NCI-H2081 treated with DMSO at 0.1 percent for 48 hours (cell line): Measurements from ENCODE around the gene COIL.
"Not testable (repeated sequence)": the region's sequence is repeated elsewhere in the genome, so short reads cannot be mapped to it uniquely, and the experiment has no call there.

Experiments used
- DNase-seq: peaks from one replicate; lab custom pipeline; 2025; lab: John Stamatoyannopoulos, UW

Gene COIL, protein sequence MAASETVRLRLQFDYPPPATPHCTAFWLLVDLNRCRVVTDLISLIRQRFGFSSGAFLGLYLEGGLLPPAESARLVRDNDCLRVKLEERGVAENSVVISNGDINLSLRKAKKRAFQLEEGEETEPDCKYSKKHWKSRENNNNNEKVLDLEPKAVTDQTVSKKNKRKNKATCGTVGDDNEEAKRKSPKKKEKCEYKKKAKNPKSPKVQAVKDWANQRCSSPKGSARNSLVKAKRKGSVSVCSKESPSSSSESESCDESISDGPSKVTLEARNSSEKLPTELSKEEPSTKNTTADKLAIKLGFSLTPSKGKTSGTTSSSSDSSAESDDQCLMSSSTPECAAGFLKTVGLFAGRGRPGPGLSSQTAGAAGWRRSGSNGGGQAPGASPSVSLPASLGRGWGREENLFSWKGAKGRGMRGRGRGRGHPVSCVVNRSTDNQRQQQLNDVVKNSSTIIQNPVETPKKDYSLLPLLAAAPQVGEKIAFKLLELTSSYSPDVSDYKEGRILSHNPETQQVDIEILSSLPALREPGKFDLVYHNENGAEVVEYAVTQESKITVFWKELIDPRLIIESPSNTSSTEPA

DNA sequence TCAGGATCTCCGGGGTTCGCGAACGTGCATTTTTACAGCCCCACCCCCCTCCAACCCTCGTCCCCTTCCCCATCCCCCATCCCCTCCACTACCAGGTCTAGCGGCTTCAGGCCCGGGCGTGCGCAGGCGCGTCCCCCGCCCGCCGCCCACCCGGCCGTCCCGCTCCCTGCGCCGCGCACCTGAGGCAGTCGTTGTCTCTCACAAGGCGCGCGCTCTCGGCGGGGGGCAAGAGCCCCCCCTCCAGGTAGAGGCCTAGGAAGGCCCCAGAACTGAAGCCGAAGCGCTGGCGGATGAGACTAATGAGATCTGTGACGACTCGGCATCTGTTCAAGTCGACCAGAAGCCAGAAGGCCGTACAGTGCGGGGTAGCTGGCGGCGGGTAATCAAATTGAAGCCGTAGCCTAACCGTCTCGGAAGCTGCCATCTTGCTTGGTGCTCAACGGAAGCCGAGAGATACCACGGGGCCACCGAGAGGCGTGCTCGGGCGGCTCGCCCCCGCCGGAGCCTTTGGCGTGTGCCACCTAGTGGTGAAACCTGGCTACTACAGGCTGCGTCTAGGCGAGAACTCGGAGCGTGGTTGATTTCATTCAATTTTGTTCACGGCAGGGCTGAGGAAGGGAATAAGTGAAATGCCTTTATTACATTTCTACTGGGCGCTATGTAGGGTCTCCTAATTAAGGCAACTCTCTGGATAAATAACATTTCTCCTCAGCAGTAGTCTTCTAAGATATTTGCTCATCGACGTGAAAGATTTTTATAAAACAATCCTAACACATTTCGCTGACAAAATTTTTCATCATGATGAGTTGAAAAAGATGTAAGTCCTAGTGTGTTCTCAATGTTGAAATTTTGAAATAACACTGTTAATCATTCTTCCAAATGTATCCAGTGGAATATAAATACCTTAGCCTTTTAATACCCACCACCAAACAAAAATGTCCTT is at the start of gene COIL:
COIL (minus strand) TSS at position 455 of the 943 bp plus-strand sequence; CDS start at position 424, 31 bp downstream.
- DNase-seq: peak; percentile 80

DNA sequence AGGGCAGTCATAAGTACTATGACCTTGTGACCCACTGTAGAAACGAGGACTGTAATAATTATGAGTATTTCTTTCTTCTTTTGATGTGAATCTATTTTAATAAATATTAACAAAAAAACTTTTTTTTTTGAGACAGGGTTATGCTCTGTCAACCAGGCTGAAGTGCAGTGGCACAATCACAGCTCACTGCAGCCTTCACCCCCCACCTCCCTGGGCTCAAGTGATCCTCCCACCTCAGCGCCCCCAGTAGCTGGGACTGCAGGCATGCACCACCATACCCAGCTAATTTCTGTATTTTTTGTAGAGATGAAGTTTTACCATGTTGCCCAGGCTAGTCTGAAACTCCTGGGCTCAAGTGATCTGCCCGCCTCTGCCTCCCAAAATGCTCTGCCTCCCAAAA is 49.6 kb upstream of the COIL start:
- DNase-seq: no peak

DNA sequence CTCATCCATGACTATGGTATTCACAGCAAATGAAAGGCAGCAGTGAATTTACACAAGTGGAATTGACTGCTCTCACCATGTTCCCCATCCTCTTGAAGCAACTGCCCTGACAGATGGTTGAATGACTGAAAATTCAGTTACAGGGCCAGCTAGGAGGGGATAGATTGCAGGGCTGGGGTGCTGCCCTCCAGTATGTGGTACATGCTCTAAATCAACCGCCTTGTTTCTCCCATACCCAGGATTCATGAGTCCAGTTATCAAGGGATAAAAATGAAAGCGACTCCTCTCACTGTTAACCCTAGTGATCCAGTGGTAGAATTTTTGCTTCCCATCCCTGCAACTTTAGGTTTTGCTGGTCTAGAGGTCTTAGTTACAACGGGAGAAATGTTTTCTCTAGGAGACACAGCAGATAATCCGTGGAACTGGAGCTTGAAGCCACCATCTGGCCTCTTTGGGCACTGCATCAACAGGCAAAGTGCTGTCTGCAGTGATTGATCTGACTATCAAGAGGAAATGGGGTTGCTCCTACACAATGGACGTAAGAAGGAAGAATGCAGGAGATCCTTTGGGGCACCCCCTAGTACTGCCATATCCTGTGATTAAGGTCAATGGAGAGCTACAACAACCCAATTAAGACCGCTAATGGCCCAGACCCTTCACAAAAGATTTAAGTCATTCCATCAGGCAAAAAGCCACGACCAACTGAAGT is 49.0 kb upstream of the COIL start:
- DNase-seq: no peak

DNA sequence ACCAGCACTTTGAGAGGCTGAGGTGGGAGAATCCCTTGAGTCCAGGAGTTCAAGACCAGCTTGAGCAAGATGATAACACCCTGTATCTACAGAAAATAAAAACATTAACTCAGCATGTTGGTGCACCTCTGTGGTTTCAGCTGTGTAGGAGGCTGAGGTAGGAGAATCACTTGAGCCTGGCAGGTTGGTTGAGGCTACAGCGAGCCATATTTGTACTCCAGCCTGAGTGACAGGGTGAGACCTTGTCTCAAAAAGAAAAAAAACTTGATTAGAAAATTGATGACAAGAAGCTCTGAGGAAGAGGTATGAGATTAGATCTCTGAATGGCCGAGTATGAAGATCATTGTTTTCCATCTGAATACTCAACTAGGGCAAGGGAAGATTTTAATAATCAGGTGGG is 48.1 kb upstream of the COIL start:
- DNase-seq: no peak

DNA sequence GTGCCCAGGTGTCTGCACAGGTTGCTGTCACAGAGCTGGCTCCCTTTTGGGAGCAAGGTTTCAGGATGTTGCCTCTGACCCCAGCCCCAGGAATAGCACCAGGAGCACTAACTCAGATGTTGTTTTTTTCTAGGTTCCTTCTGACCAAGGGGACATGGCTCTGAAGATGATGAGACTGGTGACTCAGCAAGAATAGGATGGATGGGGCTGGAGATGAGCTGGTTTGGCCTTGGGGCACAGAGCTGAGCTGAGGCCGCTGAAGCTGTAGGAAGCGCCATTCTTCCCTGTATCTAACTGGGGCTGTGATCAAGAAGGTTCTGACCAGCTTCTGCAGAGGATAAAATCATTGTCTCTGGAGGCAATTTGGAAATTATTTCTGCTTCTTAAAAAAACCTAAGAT is 45.2 kb upstream of the COIL start:
- no peak for DNase-seq

DNA sequence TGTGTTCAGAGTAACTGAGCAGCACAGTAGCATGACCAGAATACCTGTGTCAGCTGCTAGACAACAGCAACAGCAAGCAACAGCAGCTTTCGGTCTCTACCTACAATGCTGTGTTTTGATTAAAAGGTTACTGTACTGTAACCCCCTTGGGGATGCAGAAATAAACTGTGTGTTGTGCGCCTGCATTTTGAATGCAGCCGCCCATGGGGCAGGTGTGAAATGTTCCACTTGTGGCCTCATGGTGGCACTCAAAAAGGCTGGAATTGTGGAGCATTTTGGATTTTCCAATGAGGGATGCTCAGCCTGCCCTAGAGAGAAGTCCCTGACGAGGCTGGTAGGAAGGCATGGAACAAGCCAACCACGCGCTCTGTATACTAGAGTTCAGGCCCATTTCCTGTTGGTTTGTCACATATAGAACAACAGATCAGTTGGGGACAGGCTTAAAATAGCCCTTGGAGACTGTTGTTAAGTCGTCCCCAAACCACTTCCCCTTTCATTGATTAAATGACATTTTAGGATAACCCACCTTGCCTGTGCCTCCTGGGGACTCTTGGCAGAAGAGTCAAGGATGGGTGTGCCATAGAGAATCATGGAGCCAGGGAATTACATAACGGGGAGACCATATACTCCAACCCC is 44.2 kb upstream of the COIL start:
- DNase-seq: no peak

DNA sequence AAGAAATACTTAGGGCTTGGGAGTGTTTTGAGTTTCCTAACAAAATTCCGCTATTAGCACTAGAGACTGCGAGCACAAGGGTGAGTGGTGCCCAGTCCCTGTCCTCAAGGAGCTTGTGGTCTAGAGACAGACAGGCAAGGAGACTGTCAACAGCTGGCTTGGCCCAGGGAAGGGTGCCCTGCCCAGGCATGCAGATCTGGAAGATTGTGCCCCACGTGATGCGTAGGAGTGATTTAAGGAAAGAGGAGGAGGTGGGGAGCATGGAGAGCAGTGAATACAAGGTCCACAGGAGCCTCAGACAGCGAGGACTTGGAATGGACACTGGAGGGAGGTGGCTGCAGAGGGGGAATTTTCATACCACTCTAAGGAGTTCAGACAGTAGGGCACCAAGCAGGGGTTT is 42.1 kb upstream of the COIL start:
- no peak for DNase-seq

DNA sequence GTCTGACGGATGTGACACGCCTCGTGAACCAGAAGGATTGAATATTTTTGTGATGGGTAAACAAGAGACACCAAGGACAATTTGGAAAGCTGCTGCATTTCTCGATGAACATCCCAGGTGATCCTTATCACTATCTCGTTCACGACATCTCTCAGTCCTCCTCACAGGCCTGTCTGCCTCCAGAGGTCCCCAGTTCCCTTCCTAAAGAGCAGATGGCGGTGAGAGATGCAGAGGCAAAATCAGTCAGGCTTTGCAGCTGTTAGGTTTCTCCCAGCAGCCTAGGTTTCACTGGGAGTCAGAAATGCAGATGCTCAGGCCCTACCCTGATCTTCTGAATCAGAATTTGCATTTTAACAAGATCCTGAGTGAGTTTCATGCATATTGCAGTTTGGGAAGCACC is 40.7 kb upstream of the COIL start:
- DNase-seq: no peak

DNA sequence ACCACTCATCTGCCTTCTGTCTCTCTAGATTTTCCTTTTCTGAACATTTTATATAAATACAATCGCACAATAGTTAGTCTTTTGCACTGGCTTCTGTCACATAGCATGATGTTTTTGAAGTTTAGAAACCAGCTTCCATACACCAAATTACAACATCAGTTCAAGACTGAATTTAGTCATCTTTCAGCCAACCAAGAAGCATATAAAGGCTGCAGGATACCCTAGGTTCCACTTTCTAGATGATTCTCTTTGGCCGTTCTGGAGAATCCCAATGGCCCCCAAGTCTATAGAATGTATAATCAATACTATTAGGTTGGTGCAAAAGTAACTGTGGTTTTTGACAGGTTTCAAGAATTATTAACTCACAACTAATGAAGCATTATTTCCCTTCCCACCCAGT is 36.5 kb upstream of the COIL start:
- DNase-seq: no peak

DNA sequence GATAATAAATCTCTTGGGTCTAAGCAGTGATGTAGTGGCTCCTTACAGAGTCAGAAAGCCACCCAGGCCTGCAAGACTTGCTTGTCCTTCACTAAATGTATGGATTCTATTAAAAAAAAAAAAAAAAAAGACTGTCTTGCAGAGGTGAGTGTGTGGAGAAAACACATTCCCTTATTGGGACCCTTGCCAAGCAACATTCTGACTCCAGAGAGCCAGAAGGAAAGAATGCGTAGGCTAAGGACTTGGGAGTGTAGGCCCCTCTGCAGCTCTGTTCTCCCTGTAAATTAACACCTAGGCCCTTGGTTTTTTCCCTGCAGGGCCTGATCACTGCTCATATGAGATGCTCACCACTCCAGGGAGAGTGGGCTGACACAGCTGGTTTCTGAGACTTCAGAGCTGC is 34.9 kb upstream of the COIL start:
- DNase-seq: no peak

DNA sequence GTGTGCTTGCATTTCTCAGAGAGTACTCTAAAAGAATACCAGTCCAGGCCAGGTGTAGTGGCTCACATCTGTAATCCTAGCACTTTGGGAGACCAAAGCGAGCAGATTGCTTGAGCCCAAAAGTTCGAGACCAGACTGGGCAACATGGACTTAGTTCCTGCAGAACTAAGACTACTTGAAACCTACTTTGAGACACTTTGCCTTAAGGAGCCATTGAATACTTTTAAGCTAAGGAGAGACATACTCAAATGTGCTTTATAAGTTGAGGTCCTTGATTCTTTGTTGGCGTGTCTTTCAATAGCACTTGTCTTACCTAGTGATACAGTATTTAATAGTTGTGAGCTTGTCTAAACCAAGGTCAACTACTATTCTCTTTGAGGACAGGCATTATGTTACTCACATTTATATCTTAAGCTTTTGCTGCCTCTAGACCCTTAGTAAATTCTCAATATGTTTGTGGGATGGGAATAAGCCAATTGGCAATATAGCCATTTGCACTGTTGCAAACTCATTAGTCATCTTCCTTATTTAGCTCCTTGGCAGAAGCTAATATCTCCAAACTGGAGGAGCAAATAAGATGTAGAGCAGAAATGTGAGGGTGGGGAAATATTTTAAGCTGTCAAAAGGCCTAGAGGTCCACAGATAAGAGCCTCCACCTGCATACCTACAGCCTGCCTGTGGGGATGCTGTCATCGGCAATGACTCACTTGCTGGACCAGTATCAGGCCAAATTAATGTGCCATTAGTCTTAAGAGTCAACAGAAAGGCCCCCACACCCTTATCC is 33.4 kb upstream of the COIL start:
- no peak for DNase-seq

DNA sequence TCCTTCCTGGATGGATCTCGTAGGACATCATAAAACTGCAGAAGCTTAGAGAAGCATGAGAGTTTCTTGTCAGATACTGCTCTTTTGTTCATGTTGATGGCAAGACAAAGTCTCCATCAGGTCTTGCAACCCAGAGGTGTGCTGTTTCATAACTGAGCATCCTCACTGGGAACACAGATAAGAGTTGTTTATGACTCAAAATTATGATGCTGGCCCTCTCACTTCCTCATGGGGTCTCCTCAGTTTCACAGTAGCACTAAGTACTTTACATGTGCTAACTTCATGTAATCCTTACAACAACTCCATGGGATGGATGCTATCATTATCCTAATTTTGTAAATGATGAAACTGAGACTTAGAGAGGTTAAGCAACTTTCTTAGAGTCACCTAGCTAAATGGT is 31.5 kb upstream of the COIL start:
- no peak for DNase-seq

DNA sequence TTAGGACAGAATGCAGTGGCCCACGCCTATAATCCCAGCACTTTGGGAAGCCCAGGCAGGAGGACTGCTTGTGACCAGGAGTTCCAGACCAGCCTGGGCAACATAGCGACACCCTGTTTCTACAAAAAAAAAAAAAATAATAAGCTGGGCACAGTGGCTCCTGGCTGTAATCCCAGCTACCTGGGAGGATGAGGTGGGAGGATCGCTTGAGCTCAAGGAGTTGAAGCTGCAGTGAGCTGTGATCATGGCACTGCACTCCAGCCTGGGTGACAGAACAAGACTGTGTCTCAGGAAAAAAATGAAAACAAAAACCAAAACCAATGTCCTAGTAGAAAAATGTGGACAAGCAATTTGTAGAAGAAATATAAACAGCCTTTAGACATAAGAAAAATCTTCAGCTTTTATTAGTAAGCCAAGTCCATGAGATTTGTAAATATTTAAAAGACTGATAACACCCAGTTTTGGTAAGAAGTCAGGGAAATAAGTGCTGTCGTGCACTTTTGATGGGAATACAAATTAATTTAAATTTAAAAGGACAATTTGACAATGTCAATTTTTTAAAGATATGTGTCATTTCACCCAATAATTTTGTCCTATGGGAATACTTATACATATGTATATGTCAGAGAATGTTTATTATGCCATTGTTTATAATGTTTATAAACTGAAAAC is 28.2 kb upstream of the COIL start:
- DNase-seq: no peak

DNA sequence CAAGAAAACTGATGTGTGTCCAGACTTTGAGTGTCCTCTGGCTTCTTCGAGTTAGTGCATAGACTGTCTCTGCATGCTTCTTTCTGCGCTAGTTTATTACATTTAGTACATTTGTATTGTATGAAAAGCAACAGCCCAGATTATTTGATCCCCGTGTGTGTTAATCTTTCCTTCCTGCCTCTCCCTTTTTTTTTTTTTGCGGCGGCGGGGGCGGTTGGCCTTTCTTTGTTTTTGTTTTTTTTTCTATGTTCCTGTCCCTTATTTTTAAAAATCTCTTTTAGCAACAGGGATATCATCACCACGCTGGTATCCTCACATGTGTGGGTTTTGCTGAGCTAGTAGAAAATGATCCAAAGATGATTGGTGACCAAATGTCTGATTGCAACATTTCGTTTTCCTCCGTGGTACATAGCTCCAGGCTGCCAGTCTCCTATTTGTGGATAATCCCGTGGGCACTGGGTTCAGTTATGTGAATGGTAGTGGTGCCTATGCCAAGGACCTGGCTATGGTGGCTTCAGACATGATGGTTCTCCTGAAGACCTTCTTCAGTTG is 26.5 kb upstream of the COIL start:
- DNase-seq: no peak

DNA sequence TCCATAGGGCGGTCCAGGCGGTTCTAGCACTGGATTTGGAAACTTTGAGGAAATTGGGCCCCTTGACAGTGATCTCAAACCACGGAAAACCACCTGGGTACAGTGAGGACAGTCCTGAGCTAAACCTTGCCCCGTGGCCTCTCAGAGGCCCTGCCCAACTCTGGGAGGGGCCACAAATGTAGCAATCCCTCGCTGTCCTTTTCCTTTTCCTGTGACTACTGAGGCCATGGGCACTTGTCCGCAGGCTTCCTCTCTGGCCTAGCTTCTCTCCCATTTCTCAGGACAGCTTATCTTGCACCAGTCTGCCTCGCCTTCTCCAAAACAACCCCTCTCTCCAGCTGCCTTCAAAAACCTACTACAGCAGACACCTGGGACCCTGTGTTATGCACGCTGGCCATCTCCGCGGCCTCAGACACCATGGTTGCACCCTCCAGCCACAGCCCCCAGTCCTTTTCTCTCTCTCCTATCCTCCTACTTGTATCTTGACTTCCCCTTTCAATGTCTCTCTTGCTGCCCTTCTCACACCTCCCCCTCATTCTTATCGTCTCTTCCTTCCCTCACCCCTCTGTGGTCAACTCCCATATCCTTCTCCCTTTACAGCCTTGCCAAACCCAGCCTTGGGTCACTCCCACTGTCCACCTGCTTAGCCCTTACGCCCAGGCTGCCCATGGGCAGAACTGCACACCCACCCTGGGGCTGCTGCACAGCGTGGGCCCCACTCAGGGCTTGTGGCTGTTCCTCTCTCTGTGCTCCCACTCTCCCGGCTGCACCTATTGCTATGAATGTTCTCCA is 24.7 kb upstream of the COIL start:
- no peak for DNase-seq

DNA sequence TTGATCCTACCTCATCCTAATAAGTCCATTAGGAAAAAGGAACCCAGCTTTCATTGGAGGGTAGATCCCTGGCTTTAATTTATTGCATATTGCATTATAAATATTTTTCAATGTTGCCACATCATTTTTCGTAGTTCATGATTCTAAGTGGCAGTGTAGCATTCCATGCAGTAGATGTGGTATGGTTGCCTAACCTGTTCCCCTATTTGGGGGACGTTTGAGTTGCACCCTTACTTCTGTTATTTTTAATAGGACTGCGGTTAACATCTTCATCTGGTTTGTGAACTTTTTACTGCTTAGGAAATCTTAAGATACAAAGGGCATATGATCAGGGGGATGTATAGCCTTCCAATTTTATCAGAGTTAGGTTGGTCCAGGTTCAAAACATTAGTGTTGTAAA is 22.5 kb upstream of the COIL start:
- DNase-seq: no peak

DNA sequence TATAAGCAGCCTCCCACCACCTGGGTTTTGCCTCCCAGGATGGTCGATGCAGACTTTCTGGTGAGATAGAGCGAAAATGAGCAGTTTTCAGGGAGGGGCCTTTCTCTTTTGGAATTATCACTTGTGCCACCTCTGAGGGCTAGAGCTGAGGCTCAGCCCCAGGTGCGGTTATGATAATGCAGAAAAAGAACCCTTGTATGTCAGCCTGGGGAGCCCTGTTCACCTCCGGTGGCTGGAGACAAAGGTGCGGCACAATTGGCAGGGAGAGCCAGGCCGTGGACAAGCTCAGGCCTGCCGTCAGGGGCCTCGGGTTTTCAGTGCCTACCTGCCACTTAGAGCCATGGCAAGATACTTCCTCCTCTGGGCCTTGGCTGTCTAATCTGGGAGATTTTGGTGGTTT is 21.5 kb upstream of the COIL start:
- no peak for DNase-seq

DNA sequence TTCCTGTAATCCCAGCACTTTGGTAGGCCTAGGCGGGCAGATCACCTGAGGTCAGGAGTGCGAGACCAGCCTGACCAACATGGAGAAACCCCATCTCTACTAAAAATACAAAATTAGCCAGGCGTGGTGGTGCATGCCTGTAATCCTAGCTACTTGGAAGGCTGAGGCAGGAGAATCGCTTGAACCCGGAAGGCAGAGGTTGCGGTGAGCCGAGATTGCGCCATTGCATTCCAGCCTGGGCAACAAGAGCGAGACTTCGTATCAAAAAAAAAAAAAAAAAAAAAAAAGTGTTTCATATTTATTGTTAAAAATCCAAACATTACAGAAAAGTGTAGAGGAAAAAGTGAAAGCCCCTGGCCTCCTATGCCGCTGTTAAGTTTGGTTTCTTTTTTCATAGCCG is 19.7 kb upstream of the COIL start:
- DNase-seq: not testable (repeated sequence)

DNA sequence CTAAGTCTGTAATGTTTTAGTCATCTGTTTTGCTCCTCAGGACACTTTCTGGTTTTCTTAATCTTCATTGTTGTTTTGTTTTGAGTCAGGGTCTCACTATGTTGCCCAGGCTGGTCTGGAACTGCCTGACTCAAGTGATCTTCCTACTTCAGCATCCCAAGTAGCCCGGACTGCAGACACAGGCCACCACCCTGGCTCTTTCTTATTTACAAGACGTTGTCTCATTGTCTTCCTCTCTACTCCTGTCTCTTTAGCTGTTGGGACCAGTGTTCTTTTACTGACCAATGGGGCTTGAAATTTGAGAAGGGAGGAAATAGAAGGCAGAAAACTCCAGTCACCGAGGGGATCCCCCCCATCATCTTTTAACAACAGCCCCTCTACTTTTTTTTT is 18.2 kb upstream of the COIL start:
- DNase-seq: no peak
